ENCODE measurements around the gene SLC25A17. TPM values are rescaled to one million over a fixed set of nuclear protein-coding genes. Genes with fewer than 3 reads are reported as not detected.

The SLC25A17 gene
- total RNA-seq, 2 donors from 2014 or later, result 5.5 to 7.2 TPM

GRCh38 chr22:40739721-40740120 is 79.4 kb downstream of the SLC25A17 start:
- no peak overlapping the region for H3K27ac ChIP-seq
- no peak overlapping the region for H3K4me3 ChIP-seq
- TF ChIP-seq, protein P1, sequence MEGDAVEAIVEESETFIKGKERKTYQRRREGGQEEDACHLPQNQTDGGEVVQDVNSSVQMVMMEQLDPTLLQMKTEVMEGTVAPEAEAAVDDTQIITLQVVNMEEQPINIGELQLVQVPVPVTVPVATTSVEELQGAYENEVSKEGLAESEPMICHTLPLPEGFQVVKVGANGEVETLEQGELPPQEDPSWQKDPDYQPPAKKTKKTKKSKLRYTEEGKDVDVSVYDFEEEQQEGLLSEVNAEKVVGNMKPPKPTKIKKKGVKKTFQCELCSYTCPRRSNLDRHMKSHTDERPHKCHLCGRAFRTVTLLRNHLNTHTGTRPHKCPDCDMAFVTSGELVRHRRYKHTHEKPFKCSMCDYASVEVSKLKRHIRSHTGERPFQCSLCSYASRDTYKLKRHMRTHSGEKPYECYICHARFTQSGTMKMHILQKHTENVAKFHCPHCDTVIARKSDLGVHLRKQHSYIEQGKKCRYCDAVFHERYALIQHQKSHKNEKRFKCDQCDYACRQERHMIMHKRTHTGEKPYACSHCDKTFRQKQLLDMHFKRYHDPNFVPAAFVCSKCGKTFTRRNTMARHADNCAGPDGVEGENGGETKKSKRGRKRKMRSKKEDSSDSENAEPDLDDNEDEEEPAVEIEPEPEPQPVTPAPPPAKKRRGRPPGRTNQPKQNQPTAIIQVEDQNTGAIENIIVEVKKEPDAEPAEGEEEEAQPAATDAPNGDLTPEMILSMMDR (IDR thresholded peaks at IDR 0.05), result no peak
- H3K9me3 ChIP-seq, result no peaks in the 10 kb centered on the region
- no peak for DNase-seq (ENCODE audit: low spot score)
- H3K4me1 ChIP-seq, result no peaks in the 10 kb centered on the region
- H3K36me3 ChIP-seq, result no peaks in the 10 kb centered on the region
- H3K27me3 ChIP-seq, result no peaks in the 10 kb centered on the region

DNA sequence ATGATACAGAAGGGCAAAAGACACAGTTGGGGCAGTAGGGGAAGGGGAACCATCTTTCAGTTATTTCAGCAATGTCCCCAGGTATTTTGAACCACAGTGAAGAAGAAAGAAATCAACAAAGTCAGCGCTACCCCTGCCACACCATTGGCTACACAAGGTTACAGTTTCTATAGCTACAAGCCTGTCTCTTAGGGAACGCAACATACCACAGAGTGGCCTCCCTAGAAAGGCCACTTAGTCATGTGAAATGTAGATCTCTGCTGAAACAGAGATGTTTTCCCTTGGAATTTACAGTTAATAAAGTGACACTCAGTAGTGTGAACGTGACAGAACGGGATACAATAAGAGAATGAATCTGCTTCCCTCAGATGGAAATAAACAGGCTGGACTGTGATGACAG is 85.2 kb downstream of the SLC25A17 start:
- Histone ChIP-seq H3K36me3 (no peaks in the 10 kb centered on the region), H3K4me3 (no peak overlapping the region), H3K27me3 (no peaks in the 10 kb centered on the region), H3K4me1 (peaks cover 0 to 5% of the 10 kb centered on the region in 2 donors), H3K9me3 (no peaks in the 10 kb centered on the region), H3K27ac (no peak overlapping the region)
- DNase-seq (ENCODE audit: low spot score), result no peak
- TF ChIP-seq, protein P1 (IDR thresholded peaks at IDR 0.05), result no peak

GRCh38 chr22:40732999-40733292 is 86.2 kb downstream of the SLC25A17 start:
- Histone ChIP-seq H3K36me3 (no peaks in the 10 kb centered on the region), H3K27me3 (no peaks in the 10 kb centered on the region), H3K4me3 (no peak overlapping the region), H3K9me3 (no peaks in the 10 kb centered on the region), H3K4me1 (peaks cover 0 to 5% of the 10 kb centered on the region in 2 donors), H3K27ac (no peak overlapping the region)
- TF ChIP-seq, protein P1 (IDR thresholded peaks at IDR 0.05), result no peak
- no peak for DNase-seq (ENCODE audit: low spot score)

- TF ChIP-seq, protein P1 (IDR thresholded peaks at IDR 0.05), result no peak
- Histone ChIP-seq H3K9me3 (no peaks in the 10 kb centered on the region), H3K27ac (no peak overlapping the region), H3K36me3 (no peaks in the 10 kb centered on the region), H3K27me3 (no peaks in the 10 kb centered on the region), H3K4me3 (no peak overlapping the region), H3K4me1 (peaks cover 0 to 5% of the 10 kb centered on the region in 2 donors)
- no peak for DNase-seq (ENCODE audit: low spot score)
Measured at GRCh38 chr22:40729284-40729683, 89.9 kb downstream of the SLC25A17 start.

GRCh38 chr22:40728731-40729189 is 90.4 kb downstream of the SLC25A17 start:
- H3K4me1 ChIP-seq, result peaks cover 0 to 5% of the 10 kb centered on the region in 2 donors
- no peaks in the 10 kb centered on the region for H3K36me3 ChIP-seq
- no peaks in the 10 kb centered on the region for H3K27me3 ChIP-seq
- DNase-seq (ENCODE audit: low spot score), result no peak
- H3K4me3 ChIP-seq, result no peak overlapping the region
- H3K27ac ChIP-seq, result no peak overlapping the region
- H3K9me3 ChIP-seq, result no peaks in the 10 kb centered on the region
- TF ChIP-seq, protein P1 (IDR thresholded peaks at IDR 0.05), result no peak

GRCh38 chr22:40727964-40728615 is 91.1 kb downstream of the SLC25A17 start:
- H3K4me1 ChIP-seq, result peaks cover 0 to 5% of the 10 kb centered on the region in 2 donors
- H3K4me3 ChIP-seq, result no peak overlapping the region
- TF ChIP-seq, protein P1 (IDR thresholded peaks at IDR 0.05), result no peak
- no peaks in the 10 kb centered on the region for H3K27me3 ChIP-seq
- H3K9me3 ChIP-seq, result no peaks in the 10 kb centered on the region
- no peak overlapping the region for H3K27ac ChIP-seq
- no peaks in the 10 kb centered on the region for H3K36me3 ChIP-seq
- no peak for DNase-seq (ENCODE audit: low spot score)

Data from right atrium auricular region (tissue), 2 donors.